HG03108 (cell line): Measurements from ENCODE around the gene DNAJC9.
"Not testable (repeated sequence)": the region's sequence is repeated elsewhere in the genome, so short reads cannot be mapped to it uniquely, and the experiment has no call there.

ENCODE experiments used
- ATAC-seq: cut with Tn5 transposase; IDR thresholded peaks from one replicate; pipeline ENCODE4 v1.9.1; 2021; ENCODE audit warnings: moderate library complexity; ENCODE audit not compliant: unreplicated experiment

Gene DNAJC9, protein sequence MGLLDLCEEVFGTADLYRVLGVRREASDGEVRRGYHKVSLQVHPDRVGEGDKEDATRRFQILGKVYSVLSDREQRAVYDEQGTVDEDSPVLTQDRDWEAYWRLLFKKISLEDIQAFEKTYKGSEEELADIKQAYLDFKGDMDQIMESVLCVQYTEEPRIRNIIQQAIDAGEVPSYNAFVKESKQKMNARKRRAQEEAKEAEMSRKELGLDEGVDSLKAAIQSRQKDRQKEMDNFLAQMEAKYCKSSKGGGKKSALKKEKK

DNA sequence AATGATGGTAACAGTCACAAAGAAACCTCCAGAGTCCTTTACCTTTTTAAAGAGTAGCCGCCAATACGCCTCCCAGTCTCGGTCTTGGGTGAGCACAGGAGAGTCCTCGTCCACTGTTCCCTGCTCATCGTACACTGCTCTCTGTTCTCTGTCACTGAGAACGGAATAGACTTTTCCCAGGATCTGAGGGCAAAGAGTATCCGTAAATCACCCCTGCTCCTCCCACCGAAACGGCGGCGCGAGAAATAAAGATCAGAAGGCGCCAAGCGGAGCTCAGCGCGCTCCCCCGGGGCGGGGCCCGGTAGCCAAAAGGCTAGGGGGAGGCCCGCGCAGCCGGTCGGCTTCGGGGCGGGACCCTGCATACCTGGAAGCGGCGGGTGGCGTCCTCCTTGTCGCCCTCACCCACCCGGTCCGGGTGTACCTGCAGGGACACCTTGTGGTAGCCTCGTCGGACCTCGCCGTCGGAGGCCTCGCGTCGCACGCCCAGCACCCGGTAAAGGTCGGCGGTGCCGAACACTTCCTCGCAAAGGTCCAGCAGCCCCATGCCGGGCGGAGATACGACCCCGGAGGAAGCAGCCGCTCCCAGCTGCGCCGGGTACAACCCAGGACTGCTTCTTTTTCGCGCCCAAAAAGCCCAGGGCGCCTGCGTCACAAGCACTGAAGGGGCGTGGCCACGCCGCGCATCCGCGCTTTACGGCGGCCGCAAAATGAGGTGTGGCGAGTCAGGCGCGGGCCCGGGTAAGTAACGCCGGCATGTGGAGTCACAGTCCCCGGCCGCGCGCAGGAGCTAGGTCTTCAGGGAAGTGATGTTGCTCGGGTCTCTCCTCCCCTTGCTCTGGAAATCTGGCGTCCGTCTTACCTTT is at the start of gene DNAJC9:
TSS of gene DNAJC9 (minus strand) at position 610 of the 863 bp plus-strand sequence. CDS start at position 544, 66 bp downstream.
- ATAC-seq, result peak; percentile 76

DNA sequence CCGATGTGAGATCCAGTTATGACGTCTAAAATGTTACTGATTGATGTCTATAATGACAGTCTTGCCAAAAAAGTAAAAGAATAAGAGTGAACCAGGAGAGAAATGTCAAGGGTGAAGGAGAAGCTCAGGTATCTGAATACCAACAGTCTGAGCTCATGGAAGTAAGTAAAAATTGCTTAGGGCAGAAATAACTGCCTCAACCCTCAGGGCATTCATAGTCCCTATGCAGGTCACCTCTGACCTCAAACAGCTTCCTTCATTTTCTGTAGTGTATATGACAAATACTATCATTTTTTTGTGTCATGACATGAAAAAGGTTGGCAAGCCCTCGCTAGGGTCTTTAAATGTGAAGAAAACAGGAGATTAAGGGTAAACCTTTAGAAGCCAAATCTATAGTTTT is 46.4 kb upstream of the DNAJC9 start:
- no peak for ATAC-seq

DNA sequence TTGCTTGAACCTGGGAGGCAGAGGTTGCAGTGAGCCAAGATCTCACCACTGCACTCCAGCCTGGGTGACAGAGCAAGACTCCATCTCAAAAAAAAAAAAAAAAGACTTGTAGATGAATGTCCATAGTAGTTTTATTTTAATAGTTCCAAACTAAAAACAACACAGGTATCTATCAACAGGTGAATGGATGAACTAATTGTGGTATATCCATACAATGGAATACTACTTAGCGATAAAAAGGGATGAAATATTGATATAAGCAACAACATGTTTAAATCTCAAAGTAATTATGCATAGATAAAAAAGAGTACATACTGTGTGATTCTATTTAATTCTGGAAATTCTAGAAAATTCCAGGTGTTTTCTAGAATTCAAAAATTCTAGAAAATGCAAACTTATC is 42.9 kb upstream of the DNAJC9 start:
- ATAC-seq, result no peak

DNA sequence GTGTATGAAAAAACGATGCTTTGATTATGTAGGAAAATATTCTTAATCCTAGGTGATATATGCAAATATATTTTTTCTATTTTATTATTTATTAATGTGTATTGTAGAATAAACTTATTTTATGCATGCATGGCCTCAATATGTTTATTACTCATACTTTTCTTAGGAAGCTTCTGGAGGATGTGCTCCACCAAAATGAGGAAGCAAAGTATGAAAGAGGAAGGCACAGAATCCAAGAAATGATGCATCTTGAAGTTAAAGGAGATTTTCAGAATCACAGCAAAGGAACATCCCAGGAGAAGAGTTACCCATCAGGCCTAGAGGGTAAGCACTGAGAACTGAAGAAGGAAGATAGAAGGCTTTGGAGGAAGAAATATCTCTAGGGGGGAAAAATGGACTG is 40.4 kb upstream of the DNAJC9 start:
- no peak for ATAC-seq

DNA sequence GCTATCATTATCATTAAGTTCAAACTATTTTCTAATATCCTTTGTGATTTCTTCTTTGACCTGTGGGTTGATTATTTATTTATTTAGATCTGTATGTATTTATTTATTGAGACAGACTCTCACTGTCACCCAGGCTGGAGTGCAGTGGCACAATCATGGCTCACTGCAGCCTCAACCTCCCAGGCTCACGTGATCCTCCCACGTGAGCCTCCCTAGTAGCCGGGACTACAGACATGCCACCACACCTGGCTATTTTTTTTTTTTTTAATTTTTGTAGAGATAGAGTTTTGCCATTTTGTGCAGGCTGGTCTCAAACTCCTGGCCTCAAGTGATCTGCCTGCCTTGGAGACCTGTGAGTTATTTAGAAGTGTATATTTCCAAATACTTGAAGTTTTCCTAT is 34.0 kb upstream of the DNAJC9 start:
- no peak for ATAC-seq

DNA sequence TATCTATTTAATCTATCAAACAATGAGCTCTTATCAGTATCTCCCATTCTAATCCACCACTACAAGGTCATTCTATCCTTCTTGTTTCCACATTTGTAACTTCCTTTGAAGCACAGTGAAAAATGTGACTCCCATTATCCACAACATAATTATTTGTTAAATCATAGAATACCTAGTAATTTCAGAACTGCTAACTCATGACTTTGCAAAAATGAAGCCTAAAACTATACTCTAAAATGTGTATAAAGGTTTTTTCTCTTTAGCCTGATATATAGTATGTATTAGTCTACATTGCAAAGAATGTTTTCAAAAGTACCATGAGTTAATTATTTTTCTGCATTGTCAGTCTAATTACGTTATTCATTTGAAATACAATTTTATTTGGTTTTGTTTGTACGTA is 17.4 kb upstream of the DNAJC9 start:
- no peak for ATAC-seq

DNA sequence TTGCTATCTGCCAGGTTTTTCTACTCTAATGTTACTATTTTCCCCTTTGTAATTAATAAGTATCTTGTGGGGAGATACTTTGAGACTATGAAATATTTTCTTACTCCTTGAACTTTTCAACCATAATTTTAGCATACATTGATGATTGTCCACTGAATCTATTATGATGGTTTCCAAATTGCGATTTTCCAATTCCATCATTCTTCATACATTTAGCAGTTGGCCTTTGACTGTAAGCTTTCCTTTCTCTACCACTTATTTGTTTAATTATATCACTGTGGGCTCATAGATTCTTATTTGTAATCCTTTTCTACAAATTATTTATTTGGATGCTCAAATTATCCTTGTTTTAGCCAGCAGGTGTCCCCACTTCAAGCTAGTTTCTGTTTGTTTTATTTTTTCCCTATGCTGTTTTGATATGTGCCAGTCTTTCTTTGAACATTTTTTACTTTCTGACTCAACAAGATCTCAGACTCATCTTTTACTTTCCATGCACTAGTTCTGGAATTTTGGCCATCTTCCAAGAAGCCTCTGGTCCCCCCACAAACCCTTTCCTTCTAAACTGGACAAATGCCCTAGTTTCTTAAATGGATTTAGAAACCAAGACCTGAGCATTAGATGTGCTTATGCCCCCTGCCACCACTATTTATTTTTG is 16.8 kb upstream of the DNAJC9 start:
- no peak for ATAC-seq

DNA sequence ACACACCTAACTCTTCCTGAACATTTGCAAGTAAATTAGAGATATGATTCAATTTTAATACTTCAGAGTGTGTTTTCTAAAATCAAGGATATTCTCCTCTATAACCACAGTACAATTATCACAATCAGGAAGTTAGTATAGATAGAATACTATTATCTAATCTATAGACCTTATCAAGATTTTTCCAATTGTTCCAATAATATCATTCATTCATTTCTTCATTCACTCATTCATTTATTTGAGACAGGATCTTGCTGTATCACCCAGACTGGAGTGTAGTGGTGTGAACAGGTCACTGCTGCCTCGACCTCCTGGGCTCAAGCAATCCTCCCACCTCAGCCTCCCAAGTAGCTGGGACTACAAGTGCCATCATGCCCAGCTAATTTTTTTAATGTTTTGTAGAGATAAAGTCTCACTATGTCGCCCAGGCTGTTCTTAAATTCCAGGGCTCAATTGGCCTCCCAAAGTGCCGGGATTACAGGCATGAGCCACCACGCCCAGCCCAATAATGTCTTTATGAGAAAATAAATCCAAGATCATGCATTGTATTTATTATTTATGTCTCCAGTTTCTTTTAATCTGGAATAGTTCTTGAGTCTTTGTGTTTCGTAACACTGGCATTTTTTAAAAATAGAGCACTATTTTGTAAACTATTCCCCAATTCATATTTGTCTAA is 16.0 kb upstream of the DNAJC9 start:
- ATAC-seq, result no peak

DNA sequence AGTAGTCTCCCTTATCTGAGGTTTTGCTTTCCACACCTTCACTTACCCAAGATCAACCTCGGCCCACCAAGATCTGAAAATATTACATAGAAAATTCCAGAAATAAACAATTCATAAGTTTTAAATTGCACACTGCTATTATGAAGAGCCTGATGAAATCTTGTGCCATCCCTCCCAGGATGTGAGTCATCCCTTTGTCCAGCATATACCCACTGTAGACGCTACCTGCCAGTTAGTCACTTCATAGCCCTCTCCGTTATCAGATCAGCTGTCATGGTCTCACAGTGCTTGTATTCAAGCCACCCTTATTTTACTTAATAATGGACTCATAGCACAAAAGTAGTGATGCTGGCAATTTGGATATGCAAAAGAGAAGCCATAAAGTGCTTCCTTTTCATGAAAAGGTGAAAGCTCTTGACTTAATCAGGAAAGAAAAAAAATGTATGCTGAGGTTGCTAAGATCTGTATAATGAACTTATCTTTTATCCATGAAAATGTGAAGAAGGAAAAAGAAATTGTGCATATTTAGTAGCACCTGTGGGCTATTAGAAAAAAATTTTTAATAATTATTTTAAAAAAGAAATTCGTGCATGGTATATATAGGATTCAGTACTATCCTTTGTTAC is 15.2 kb upstream of the DNAJC9 start:
- no peak for ATAC-seq

DNA sequence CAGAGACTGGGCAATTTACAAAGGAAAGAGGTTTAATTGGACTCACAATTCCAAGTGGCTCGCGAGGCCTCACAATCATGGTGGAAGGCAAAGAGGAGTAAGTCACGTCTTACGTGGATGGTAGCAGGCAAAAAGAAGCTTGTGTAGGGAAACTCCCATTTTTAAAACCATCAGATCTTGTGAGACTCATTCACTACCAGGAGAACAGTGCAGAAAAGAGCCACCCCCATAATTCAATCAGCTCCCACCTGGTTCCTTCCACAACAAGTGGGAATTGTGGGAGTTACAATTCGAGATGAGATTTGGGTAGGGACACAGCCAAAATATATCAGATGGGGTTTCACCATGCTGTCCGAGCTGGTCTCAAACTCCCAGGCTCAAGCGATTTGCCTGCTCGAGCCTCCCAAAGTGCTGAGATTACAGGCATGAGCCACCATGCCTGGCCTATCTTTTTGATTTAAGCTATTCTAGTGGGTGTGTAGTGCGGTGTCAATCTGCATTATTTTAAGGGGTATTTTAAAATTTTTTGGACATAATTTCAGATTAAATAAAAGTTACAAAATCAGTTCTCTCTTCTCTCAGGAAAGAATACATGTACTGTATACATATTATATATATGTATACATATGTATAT is 14.4 kb upstream of the DNAJC9 start:
- no peak for ATAC-seq

DNA sequence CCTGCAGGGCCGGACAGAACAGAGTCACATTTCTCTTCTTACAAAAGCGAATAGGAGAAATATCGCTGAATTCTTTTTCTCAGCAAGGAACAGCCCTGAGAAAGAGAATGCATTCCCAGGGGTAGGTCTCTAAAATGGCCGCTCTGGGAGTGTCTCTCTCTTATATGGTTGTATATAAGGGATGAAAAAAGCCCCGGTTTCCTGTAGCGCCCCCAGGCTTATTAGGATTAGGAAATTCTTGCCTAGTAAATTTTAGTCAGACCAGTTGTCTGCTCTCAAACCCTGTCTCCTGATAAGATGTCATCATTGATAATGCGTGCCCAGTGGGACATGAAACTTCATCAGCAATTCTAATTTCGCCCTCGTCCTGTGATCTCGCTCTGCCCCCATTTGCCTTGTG is 11.6 kb upstream of the DNAJC9 start:
- not testable (repeated sequence) for ATAC-seq

DNA sequence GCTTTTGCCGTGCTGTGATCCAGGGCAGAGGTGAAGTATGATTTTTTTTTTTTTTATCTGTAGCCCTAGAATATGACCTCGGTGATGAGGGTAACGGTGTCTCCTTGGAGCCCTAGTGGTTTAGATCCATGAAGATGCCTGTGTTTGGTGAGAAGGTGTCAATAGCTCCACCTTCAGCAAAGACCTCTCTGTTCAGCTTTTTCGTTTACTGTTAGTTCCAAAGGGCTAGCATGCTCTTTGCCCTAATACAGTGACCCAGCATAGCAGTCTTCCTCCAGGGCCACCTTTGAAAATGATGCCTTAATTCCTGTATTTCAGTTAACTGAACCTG is 6.1 kb upstream of the DNAJC9 start:
- no peak for ATAC-seq

DNA sequence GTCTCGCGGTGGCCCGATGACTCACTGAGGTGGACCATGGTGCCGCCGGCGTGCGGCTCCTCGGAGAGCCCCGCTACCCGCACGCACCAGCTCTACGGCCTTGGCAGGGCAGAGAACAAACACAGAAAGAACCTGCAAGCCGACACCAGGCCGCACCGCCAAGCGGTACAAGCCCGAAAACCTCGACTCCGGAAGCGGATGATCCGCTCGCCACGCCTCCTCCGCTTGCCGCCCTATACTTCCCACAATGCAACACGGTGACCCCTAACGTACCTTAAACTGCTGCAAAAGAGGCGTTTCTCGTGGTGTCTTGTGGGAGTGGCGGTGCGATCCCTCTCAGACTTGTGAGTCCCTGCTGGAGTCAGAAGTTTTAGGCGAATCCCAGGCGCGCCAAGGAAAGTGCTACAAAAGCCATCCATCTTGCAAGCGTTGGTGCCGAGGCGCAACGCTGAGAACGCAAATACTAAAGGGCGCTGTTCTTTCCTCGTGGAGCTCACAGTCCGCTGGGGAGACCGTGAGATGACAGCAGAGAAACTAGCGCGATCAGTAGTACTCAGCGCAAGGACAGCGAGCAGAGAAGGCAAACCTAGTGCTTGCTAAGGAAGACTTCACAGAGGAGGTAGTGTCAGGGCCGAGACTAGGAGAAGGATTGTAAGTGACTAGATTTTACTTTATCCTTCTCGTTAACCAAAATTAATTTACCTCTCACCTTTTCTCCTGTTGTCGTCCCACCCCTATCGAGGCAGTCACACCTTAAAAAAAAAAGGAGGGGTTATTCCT is 5.6 kb upstream of the DNAJC9 start, which contains the start of gene MRPS16:
TSS of gene MRPS16 (minus strand) at position 200 of the 780 bp plus-strand sequence. CDS start at position 38, 162 bp downstream.
- ATAC-seq, result peak; percentile 75

DNA sequence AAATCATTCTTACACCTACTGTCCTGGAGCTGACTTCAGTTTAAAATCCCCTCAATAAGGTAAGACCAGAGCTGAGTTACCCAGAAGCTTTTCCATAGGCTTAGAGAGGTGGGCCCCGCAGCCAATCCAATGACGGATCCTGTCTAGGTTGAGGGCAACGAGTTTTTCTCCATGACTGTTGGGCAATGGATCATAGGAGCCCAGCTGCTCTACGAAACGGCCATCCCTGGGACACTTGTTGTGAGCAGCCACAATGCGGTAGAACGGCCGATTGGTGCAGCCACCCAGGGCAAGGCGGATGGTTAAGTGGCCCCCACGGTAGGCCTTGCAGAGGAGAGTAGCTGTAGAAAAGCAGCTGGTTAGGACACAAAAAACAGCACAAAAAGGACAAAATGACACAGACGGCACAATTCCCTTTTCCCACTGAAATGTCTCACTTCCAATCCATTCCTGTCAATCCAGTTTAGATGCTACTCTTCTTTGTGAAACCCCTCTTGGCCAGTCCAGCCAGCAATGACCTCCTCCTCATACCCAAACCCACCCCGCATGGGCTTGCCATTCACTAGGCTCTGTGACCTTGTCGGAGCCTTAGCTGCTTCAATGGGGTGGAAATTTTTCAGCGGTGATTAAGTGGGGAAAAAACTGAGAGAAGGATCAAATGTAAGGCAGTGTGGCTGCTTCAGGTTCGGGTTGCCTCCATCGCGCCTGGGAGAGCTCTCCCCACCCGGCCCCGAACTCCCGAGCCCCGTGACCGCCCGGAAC is 4.8 kb upstream of the DNAJC9 start:
- ATAC-seq, result no peak

DNA sequence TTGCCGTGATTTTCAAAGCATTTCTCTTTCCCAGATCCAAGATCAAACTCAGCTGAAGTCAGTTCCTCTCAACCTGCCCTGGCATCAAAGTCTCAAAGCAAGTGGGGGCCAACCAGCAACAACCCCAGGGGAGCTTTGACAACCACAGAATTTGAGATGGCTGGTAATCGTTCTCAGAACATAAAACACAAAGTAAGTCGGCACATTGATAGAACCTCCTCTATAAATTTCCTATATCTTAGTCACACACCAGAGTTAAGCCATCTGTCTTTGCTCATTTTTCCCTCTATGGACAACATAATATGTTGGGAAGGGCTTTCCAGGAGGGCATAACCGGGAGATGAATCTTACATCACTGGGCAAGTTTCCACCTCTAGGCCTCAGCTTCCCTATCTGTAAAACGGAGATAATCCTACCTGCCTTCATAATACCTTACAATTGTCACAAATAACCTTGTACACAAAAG is 1.2 kb upstream of the DNAJC9 start:
- ATAC-seq, result no peak

DNA sequence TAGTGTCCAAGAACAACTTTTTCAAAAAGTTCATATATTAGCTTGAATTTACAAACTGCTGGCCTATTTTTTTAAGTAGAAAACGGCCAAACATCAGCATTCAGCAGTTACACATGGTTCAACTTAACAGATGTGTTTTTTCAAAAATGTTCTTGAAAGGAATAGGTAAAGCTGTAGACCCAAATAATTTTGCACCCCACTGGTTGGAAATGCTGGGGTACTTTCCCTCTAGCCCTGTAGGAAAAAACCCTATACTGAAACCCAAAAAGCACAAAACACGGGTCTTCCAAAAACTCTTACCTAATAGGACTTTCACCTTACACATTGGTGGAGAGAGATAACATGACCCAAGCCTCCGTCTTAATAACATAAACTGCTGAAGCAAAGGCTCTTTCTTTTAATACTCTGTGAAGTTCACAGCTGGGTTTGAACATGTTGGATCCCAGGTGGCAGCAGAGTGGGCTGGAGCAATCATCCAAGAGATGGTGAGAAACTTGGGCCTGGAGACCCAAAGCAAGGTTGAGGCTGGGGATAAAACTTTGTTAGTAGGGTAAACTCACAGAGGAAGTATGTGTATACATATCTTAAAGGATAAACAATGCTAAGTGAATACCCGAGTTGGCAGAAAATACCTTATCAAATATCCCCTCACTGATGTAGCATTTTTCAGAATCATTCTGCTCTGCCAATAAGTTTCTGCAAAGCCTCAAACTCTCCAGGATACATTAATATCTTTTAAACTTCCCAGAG is 629 bp upstream of the DNAJC9 start:
- ATAC-seq, result no peak

DNA sequence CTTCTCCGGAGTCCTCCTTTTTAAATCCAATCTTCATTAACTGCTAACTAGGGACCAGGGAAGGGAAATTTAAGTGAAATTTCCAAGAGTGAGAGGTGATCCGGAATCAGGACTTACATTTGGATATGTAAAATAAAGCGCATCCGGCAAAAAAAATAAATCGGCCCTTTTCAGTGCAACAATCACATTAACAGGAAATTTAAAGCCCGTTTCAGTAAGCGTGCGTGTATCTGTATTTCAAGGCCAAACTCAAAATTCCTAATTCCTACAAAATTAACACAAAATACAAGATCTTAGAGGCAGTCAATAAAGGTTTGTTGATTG is 771 bp downstream of the DNAJC9 start:
- no peak for ATAC-seq

DNA sequence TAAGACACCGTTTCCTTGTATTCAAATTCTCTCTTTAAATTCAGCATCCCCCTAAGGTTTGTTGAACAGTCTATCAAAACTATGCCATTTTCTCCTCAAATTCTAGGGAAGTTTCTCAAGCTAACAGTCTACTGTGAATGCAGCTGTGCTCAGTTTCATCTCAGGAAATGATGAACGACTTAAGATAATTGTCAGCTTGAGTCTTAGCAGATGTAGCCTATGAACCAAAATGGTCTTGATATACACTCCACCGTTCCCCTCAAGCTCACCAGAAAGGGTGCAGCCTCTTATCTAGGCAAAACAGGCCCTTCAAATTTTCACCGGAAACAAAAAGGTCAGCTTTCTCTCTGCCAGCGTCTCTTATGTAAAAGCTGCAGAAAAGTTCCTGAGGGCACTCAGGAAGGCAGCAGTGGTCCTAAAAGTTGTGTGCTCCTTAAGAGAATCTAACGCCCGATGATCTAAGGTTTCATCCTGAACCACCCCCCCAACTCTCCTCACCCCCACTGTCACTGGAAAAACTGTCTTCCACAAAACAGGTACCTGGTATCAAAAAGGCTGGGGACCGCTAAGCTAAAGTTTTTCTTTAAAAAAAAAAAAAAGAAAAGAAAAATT is 2.1 kb downstream of the DNAJC9 start:
- ATAC-seq, result no peak
